ENCODE results near the gene ZNF516.
A peak's percentile ranks its signal among the peaks of the same experiment; 100 is the strongest.
"Not testable (repeated sequence)": the region's sequence is repeated elsewhere in the genome, so short reads cannot be mapped to it uniquely, and the experiment has no call there.

ZNF516 gene

GRCh38 chr18:76490670-76491472, 4.2 kb downstream of the ZNF516 start:
- peak; percentile 84 for DNase-seq

DNA sequence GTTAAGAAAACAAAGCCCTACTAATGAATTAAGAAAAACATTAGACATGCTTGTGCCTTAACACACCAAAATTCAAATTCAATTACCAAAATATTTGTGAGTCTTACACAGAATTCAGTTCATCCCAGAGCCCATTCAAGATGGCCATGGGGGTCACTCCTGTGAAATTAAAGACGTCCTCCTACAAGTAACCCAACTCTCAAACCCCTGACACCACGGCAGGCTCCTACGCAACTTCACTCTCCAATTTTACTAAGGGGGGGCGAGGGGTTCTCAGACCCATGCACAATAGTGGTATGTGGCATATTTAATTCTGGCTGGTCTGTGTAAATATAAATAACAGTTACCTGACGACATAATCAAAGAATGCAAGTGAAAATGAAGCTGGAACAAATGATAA, 5.0 kb downstream of the ZNF516 start:
- DNase-seq = peak; percentile 34

- no peak for DNase-seq
These were observed 6.0 kb downstream of the ZNF516 start for GRCh38 chr18:76489081-76489480.

DNA sequence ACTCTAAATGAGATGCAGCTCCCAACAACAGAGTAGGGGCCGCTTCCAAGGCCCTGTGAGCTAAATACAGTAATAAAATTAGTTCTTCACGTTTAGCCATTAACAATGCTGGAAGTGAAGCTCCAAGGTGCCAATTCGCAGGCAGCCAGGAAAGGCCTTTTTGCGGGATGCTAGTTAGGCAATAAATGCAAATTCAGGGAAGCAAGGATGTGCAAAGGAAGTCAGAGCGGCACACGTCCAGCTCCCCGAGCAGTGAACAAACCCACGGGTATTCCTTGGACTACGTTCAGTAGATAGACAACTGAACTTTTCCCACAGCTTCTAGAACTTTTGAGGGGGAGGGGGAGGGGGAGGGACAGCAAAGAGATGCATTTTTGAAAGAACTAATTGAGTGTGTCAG, 6.9 kb downstream of the ZNF516 start:
- DNase-seq = peak; percentile 60

DNA sequence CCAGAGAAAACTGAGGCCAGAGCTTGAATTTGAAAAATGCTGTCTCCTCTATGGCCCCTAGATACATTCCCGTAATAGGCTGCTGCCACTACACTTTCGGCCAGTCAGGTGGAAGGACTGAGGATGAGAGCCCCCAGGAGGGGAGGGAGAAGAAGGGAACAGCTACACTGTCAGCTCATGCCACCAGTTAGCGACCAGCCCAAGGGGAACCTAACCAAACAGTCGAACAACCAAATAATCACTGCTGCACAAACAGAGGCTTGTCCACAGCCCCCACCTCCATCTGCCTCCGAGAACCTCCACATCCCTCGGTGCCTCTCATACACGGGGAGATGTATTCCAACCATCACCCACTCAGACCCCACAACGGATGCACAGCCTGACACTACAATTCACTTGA, 7.3 kb downstream of the ZNF516 start:
- DNase-seq = peak; percentile 77

DNA sequence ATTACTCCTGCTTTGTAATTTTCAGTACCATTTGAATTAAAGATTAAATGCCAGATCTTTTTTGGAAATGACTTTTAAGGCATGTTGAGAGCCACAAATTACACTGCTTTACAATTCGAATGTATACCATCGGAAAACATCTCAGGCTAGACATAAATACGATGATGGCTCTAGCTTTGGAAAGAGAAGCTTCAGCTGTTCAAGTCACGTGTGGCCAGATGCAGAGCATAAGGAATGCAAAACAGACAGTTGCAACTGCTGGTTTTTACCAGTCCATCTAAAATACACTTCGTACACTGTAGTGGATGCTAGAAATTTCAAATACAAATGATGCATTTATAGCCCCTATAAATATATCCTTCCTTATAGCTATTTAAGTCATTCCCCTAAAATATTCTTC, 8.0 kb downstream of the ZNF516 start:
- DNase-seq = peak; percentile 16

DNA sequence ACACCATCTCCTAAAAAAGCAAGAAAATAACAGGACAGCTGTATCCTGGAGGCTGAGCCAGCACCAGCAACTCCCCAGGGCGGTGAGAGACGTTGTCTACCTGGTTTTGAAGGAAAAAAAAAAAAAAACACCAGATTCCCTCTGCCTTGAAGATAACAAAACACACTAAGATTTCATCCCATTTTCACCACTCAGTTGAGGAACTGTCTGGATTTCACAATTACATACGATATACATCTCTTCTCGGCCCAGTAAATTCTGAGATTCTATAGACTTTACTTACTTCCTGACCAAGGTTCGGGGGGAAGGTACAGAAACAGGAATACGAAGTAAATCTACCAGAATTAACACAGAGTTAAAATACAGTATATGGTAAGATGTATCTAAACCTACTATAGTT, 8.5 kb downstream of the ZNF516 start:
- DNase-seq = peak; percentile 36

DNA sequence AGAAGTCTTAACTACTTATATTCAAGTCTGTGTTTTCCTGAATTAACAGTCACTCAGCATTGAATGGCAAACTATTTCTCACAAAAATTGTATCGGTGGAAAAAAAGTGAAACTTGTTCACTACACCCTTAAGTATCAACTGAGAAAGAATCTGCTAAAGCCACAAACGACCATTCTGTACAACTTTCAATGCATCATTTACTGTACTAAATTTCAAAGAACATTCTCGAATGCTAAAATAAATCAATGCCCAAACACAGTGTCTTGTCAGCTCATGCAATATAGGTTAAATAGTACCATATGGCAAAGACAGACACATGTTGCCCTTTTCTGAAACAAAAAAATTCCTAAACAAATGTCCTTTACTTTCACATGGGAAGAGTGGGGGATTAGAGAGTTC, 9.0 kb downstream of the ZNF516 start:
- peak; percentile 35 for DNase-seq

GRCh38 chr18:76484749-76485387, 10.2 kb downstream of the ZNF516 start:
- no peak for DNase-seq

DNA sequence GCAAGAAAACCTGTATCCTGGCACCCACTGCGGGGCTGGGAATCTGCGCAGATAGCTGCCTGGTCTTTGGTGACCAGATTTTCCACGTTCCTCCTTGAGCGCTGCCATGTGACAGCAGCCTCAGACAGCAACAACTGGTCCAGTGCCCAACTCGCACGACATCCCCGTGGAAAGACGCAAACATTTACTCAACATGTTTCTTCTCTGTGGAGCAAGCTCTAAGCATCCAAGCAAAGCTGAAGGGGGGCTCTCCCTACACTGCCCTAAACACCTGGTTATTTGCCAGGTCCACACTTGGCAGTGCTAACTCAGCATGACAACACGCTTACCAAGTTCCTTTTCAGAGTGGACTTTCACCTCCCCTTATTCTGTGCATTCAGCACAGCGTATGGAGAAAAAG, 11.3 kb downstream of the ZNF516 start:
- no peak for DNase-seq

GRCh38 chr18:76482971-76483691, 11.9 kb downstream of the ZNF516 start:
- DNase-seq = no peak

GRCh38 chr18:76482267-76482666, 12.8 kb downstream of the ZNF516 start:
- no peak for DNase-seq

DNA sequence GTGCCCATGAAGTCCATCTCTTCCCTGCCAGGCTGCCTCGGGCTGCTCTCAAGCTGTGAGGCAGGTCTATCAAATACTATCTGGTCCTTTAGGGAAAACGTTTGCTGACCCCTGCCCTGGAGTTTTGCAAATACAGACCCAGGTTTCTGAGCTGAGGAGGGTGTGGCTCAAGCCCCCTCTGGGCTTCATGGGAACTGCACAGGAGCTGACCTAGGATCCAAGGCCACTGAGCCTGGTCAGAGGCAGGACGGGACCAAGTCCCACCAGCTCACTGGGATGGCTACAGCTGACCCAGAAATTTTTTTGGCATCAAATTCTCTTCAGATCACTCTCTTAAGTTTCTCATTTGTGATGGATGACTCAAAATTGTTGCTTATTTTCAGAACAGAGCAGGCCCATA, 14.1 kb downstream of the ZNF516 start:
- no peak for DNase-seq

DNA sequence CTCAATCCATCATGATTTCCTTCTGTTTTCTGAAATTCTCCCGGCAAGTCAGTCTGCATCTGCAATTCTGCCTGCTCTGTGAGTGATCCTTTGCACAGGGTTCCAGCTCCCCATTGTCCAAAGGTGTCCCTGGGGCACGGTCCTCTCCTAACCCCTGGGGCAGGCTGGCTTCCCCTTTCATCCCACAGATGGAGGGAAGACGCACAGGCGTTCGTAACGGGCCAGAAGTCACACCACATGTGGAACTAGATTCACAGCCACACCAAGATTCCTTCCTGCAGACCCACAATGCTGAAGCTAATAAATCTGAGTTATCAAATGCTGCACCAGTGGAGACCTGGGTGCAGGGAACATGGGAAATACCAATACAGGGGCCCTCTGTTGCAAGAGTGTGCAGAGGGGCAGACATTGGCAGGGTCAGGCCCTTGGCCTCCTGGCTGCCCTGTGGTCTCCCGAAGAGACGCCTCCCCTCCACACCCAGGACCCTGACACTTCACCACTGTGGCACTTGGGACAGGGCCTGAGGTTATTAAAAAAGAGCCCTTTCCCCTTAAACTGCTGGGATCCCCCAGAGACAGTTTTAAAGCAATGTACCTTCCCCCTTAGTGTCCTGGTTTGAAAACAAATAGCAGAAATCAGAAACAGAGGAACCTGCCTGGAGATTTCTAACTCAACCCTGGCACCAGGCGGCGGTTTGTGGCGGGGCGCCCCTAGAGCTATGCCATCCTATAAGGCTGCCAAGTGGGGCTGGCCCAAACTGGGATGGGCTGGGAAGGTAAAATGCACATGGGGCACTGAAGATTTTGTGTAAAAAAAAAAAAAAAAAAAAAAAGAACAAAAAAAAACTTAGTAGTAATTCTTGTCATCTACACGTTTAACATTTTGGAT, 15.4 kb downstream of the ZNF516 start:
- no peak for DNase-seq

DNA sequence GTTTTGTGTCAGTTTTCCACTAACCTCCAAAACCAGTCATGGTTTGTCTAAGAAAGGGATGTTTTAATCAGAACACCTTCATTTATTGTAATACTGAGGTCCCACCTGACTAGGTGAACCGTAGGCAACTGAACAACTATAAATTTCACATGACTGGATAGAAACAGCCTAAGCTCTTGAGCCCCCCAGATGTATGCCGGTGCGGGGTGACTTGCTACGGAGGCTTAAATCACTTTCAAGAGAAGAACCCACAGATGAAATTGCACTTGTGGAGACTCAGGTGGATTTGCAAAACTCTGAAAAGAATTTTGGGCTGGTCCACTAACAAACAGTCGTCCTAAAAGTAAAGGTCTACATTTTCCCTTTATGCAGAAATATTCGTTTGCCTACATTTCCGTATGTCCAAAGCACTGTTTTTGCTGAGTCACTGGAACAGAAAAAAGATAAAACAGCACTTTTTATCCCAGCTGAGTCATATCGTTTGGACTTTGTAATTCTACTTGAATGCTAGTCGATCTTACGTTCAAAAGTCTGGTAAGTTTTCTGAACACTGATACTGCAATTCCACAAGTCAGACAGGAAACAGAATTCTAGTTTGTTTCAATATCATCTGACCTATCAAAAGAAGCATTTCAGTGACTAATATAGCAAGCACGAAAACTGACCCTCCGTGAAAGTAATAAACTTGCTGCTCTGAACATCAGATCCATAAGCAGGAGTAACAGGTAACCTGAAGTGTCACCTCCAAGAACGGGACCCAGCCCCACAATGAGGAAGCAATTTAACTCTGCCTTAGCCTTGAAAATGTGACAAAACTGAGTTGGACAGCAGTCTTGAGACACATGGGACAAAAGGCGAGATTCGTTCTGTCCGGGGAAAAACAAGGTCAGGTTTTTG, 18.1 kb downstream of the ZNF516 start:
- DNase-seq = no peak

DNA sequence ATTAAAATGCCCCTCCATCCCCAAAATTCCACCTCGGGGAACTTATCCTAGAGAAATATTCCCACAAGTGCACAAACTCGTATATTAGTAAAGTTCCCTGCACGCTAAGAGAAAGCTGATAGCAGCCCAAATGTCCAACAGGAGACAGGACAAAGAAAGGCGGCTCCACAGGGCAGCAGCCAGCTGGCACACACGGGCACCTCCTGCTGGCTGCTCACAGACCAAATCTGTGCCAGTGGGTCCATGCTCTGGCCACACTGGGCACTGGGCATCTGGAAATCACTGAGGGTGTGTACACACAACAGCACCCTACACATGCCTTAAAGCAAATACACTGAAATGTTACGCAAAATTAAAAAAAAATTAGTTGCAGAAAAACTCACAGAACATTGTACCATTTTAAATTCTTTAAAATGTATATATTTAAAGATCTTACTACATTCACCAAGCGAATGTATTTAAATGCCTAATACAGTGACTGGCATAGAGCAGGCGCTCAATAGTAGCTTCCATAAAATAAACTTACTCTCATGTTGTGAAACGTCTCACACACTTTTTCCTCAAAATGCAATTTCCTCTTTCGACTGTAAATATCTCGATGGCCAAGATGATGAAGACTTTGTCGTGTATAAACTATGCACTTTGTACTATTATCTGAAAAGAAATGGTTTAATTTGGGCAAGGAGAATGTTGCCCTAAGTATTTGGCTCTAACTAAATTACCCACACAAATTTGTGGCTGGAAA, 19.4 kb downstream of the ZNF516 start:
- peak; percentile 41 for DNase-seq

DNA sequence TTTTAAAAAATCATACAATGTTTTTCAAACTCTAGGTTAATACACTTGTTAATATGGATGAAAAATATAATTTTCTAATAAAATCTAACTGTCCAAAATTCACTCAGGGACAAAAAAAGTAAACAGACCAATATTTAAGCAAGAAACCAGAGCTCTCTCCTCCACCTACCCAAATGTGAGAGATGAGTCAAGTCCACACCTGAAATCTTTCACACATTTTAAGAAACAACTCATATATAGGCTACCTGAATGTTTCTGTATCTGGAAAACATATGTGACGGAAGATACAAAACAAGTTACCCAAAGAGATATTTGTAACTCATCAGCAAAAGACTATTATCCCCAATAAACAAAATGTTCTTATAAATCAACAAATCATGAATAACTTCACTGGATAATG, 20.2 kb downstream of the ZNF516 start:
- no peak for DNase-seq

GRCh38 chr18:76473521-76473920, 21.5 kb downstream of the ZNF516 start:
- DNase-seq = not testable (repeated sequence)

GRCh38 chr18:76472829-76473228, 22.2 kb downstream of the ZNF516 start:
- DNase-seq = no peak

GRCh38 chr18:76471593-76471992, 23.4 kb downstream of the ZNF516 start:
- DNase-seq = no peak
